Measurements from ENCODE around the gene ZBTB39. TPM values are rescaled to one million over a fixed set of nuclear protein-coding genes. Genes with fewer than 3 reads are reported as not detected.
"Not testable (repeated sequence)": the region's sequence is repeated elsewhere in the genome, so short reads cannot be mapped to it uniquely, and the experiment has no call there.

The ZBTB39 gene
- polyA plus RNA-seq, 1 donor from 2014 or later = 6.4 TPM

- TF ChIP-seq TAF1 (IDR thresholded peaks at IDR 0.05; ENCODE audit: low read depth) (no peak), POLR2AphosphoS5 (IDR thresholded peaks at IDR 0.05) (no peak)
- Histone ChIP-seq H4K20me1 (ENCODE audit: insufficient read depth) (no peaks in the 10 kb centered on the region), H3K27ac (ENCODE audit: low read length) (no peak overlapping the region), H3K9me3 (ENCODE audit: low read length) (no peaks in the 10 kb centered on the region), H3K4me3 (ENCODE audit: low read length) (no peak overlapping the region), H3K9ac (ENCODE audit: low read length) (no peak overlapping the region), H3K4me2 (ENCODE audit: low read length) (no peak overlapping the region), H3K79me2 (replicated peaks; ENCODE audit: insufficient read depth, low read length) (no peaks in the 10 kb centered on the region), H3F3A (ENCODE audit: insufficient read depth, low read length, poor library complexity, severe bottlenecking) (no peaks in the 10 kb centered on the region), H3K36me3 (ENCODE audit: insufficient read depth, low read length) (no peaks in the 10 kb centered on the region), H3K27me3 (ENCODE audit: insufficient read depth, low read depth, low read length) (no peaks in the 10 kb centered on the region), H2AFZ (ENCODE audit: low read depth, low read length) (no peak overlapping the region), H3K9me2 (ENCODE audit: insufficient read depth, low read length) (no peaks in the 10 kb centered on the region)
Observed at GRCh38 chr12:56978397-56979138, 27.8 kb downstream of the ZBTB39 start.

DNA sequence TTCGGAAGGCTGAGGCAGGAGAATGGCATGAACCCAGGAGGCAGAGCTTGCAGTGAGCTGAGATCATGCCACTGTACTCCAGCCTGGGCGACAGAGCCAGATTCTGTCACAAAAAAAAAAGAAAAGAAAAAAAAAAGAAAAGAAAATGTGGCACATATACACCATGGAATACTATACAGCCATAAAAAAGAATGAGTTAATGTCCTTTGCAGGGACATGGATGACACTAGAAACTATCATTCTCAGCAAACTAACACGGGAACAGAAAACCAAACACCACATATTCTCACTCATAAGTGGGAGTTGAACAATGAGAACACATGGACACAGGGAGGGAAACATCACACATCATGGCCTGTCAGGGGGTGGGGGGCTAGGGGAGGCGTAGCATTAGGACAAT, 29.0 kb downstream of the ZBTB39 start:
- H4K20me1 ChIP-seq (ENCODE audit: insufficient read depth); H2AFZ ChIP-seq (ENCODE audit: low read depth, low read length); H3K9me2 ChIP-seq (ENCODE audit: insufficient read depth, low read length); H3K79me2 ChIP-seq (replicated peaks; ENCODE audit: insufficient read depth, low read length); H3K36me3 ChIP-seq (ENCODE audit: insufficient read depth, low read length); H3K9ac ChIP-seq (ENCODE audit: low read length); H3K4me2 ChIP-seq (ENCODE audit: low read length); H3K27me3 ChIP-seq (ENCODE audit: insufficient read depth, low read depth, low read length); H3F3A ChIP-seq (ENCODE audit: insufficient read depth, low read length, poor library complexity, severe bottlenecking); H3K27ac ChIP-seq (ENCODE audit: low read length); H3K4me3 ChIP-seq (ENCODE audit: low read length); H3K9me3 ChIP-seq (ENCODE audit: low read length): not testable (repeated sequence)

DNA sequence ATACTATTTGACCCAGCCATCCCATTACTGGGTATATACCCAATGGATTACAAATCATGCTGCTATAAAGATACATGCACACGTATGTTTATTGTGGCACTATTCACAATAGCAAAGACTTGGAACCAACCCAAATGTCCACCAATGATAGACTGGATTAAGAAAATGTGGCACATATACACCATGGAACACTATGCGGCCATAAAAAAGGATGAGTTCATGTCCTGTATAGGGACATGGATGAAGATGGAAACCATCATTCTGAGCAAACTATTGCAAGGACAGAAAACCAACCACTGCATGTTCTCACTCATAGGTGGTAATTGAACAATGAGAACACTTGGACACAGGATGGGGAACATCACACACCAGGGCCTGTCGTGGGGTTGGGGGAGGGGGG, 32.1 kb downstream of the ZBTB39 start:
- not testable (repeated sequence) for H3K27me3 ChIP-seq (ENCODE audit: insufficient read depth, low read depth, low read length); H3K36me3 ChIP-seq (ENCODE audit: insufficient read depth, low read length); H3K9me3 ChIP-seq (ENCODE audit: low read length); H3K27ac ChIP-seq (ENCODE audit: low read length); H4K20me1 ChIP-seq (ENCODE audit: insufficient read depth); H3K79me2 ChIP-seq (replicated peaks; ENCODE audit: insufficient read depth, low read length); H3K9me2 ChIP-seq (ENCODE audit: insufficient read depth, low read length); H3K9ac ChIP-seq (ENCODE audit: low read length); H3F3A ChIP-seq (ENCODE audit: insufficient read depth, low read length, poor library complexity, severe bottlenecking); H3K4me3 ChIP-seq (ENCODE audit: low read length); H3K4me2 ChIP-seq (ENCODE audit: low read length); H2AFZ ChIP-seq (ENCODE audit: low read depth, low read length)

DNA sequence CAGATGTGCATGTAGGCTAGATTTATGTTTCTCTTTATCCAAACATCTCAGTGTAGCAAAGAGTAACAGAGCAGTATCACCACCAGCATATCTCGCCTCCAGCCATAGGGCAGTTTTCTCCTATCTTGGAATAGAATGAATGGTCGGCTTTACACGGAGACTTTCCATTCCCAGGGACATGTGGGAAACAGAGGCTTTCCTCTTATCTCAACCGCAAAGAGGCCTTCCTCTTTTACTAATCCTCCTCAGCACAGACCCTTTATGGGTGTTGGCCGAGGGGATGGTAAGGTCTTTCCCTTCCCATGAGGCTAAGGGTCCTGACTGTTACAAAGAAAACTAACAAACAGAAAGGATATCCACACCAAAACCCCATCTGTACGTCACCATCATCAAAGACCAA, 37.4 kb downstream of the ZBTB39 start:
- H2AFZ ChIP-seq (ENCODE audit: low read depth, low read length); H3K4me2 ChIP-seq (ENCODE audit: low read length); H3K9ac ChIP-seq (ENCODE audit: low read length); H3K36me3 ChIP-seq (ENCODE audit: insufficient read depth, low read length); H3K9me2 ChIP-seq (ENCODE audit: insufficient read depth, low read length); H3K27ac ChIP-seq (ENCODE audit: low read length); H3K27me3 ChIP-seq (ENCODE audit: insufficient read depth, low read depth, low read length); H3F3A ChIP-seq (ENCODE audit: insufficient read depth, low read length, poor library complexity, severe bottlenecking); H3K4me3 ChIP-seq (ENCODE audit: low read length); H3K9me3 ChIP-seq (ENCODE audit: low read length); H4K20me1 ChIP-seq (ENCODE audit: insufficient read depth); H3K79me2 ChIP-seq (replicated peaks; ENCODE audit: insufficient read depth, low read length): not testable (repeated sequence)

- H4K20me1 ChIP-seq (ENCODE audit: insufficient read depth) = not testable (repeated sequence)
Observed at GRCh38 chr12:56965997-56966642, 40.2 kb downstream of the ZBTB39 start.

GRCh38 chr12:56965124-56965523, 41.2 kb downstream of the ZBTB39 start:
- H3K9ac ChIP-seq (ENCODE audit: low read length); H3K79me2 ChIP-seq (replicated peaks; ENCODE audit: insufficient read depth, low read length); H3K9me3 ChIP-seq (ENCODE audit: low read length); H3K4me2 ChIP-seq (ENCODE audit: low read length); H3K27ac ChIP-seq (ENCODE audit: low read length); H4K20me1 ChIP-seq (ENCODE audit: insufficient read depth); H3F3A ChIP-seq (ENCODE audit: insufficient read depth, low read length, poor library complexity, severe bottlenecking); H2AFZ ChIP-seq (ENCODE audit: low read depth, low read length); H3K36me3 ChIP-seq (ENCODE audit: insufficient read depth, low read length); H3K9me2 ChIP-seq (ENCODE audit: insufficient read depth, low read length); H3K27me3 ChIP-seq (ENCODE audit: insufficient read depth, low read depth, low read length); H3K4me3 ChIP-seq (ENCODE audit: low read length): not testable (repeated sequence)

More at GRCh38 chr12:56965997-56966642, 40.2 kb downstream of the ZBTB39 start:
- H3K79me2 ChIP-seq (replicated peaks; ENCODE audit: insufficient read depth, low read length); H3K9me3 ChIP-seq (ENCODE audit: low read length); H3K9ac ChIP-seq (ENCODE audit: low read length); H3K4me3 ChIP-seq (ENCODE audit: low read length); H3K27me3 ChIP-seq (ENCODE audit: insufficient read depth, low read depth, low read length); H3K9me2 ChIP-seq (ENCODE audit: insufficient read depth, low read length); H3K4me2 ChIP-seq (ENCODE audit: low read length); H2AFZ ChIP-seq (ENCODE audit: low read depth, low read length); H3K27ac ChIP-seq (ENCODE audit: low read length); H3K36me3 ChIP-seq (ENCODE audit: insufficient read depth, low read length); H3F3A ChIP-seq (ENCODE audit: insufficient read depth, low read length, poor library complexity, severe bottlenecking): not testable (repeated sequence)

GRCh38 chr12:56963557-56963956, 42.8 kb downstream of the ZBTB39 start:
- H3K79me2 ChIP-seq (replicated peaks; ENCODE audit: insufficient read depth, low read length); H3K27me3 ChIP-seq (ENCODE audit: insufficient read depth, low read depth, low read length); H4K20me1 ChIP-seq (ENCODE audit: insufficient read depth); H3K9me2 ChIP-seq (ENCODE audit: insufficient read depth, low read length); H3K36me3 ChIP-seq (ENCODE audit: insufficient read depth, low read length); H3F3A ChIP-seq (ENCODE audit: insufficient read depth, low read length, poor library complexity, severe bottlenecking); H2AFZ ChIP-seq (ENCODE audit: low read depth, low read length); H3K4me3 ChIP-seq (ENCODE audit: low read length); H3K4me2 ChIP-seq (ENCODE audit: low read length); H3K9ac ChIP-seq (ENCODE audit: low read length); H3K27ac ChIP-seq (ENCODE audit: low read length); H3K9me3 ChIP-seq (ENCODE audit: low read length): not testable (repeated sequence)

DNA sequence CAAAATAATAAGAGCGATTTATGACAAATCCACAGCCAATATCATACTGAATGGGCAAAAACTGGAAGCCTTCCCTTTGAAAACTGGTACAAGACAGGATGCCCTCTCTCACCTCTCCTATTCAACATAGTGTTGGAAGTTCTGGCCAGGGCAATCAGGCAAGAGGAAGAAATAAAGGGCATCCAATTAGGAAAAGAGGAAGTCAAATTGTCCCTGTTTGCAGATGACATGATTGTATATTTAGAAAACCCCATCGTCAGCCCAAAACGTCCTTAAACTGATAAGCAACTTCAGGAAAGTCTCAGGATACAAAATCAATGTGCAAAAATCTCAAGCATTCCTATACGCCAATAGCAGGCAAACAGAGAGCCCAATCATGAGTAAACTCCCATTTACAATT, 44.1 kb downstream of the ZBTB39 start:
- not testable (repeated sequence) for H3K36me3 ChIP-seq (ENCODE audit: insufficient read depth, low read length)

More for the DNA sequence above, 44.1 kb downstream of the ZBTB39 start:
- not testable (repeated sequence) for H3K9me2 ChIP-seq (ENCODE audit: insufficient read depth, low read length); H3K27me3 ChIP-seq (ENCODE audit: insufficient read depth, low read depth, low read length); H3F3A ChIP-seq (ENCODE audit: insufficient read depth, low read length, poor library complexity, severe bottlenecking); H2AFZ ChIP-seq (ENCODE audit: low read depth, low read length); H3K27ac ChIP-seq (ENCODE audit: low read length); H3K9me3 ChIP-seq (ENCODE audit: low read length); H4K20me1 ChIP-seq (ENCODE audit: insufficient read depth); H3K4me3 ChIP-seq (ENCODE audit: low read length); H3K79me2 ChIP-seq (replicated peaks; ENCODE audit: insufficient read depth, low read length); H3K4me2 ChIP-seq (ENCODE audit: low read length); H3K9ac ChIP-seq (ENCODE audit: low read length)
